Colon (tissue), 2 donors: ENCODE measurements around the gene AEBP1.

Experiments used
- FAIRE-seq: peaks from 2 replicates; lab custom pipeline; 2012; peaks lifted over from hg19 to GRCh38; lab: Jason Lieb, UNC
- donor health status: control.
- donor health status: control.

AEBP1 gene

DNA sequence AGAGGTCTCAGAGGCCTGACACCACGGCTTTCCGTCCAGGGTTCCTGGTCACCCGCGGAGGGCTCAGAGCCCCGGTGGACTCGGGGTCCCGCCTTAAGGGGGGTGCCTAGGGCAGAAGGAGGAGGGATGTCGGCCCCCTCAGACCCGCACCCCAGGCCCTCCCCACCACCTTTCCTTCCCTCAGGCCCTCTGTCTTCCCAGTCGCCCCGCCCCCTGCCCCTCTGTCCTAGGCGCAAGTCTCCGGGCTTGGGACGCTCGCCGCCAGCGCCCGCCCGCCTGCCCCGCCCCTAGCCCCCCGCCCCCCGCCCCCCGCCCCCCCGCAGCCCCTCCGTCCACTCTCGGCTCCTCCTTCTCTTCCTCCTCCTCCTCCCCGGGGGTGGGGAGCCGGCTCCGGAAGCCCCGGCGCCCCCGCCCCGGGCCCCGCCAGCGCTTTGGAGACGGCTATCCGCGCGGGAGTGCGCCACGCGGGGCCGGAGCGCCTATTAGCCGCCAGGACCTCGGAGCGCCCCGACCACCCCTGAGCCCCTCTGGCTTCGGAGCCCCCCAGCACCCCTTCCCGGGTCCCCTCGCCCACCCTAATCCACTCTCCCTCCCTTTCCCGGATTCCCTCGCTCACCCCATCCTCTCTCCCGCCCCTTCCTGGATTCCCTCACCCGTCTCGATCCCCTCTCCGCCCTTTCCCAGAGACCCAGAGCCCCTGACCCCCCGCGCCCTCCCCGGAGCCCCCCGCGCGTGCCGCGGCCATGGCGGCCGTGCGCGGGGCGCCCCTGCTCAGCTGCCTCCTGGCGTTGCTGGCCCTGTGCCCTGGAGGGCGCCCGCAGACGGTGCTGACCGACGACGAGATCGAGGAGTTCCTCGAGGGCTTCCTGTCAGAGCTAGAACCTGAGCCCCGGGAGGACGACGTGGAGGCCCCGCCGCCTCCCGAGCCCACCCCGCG is at the start of gene AEBP1:
Gene AEBP1, plus strand, starts transcription at position 423 of the 937 bp plus-strand sequence. Its CDS starts 321 bp downstream, at position 744.
- FAIRE-seq, result no peak

DNA sequence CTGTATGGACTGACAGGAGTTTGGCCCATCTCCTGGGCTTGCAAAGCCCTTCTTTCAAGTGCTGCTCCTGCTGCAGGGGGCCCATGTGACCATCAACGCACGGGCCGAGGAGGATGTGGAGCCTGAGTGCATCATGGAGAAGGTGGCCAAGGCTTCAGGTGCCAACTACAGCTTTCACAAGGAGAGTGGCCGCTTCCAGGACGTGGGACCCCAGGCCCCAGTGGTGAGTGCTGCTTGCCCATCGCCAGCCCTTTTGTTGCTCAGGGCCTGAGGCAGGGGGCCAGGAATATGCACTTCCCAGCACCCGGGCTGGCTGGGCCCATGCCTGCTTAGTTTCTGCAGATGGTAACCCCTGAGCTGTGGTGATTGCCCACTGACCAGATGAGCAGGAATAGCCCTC is 47.5 kb upstream of the AEBP1 start:
- no peak for FAIRE-seq

DNA sequence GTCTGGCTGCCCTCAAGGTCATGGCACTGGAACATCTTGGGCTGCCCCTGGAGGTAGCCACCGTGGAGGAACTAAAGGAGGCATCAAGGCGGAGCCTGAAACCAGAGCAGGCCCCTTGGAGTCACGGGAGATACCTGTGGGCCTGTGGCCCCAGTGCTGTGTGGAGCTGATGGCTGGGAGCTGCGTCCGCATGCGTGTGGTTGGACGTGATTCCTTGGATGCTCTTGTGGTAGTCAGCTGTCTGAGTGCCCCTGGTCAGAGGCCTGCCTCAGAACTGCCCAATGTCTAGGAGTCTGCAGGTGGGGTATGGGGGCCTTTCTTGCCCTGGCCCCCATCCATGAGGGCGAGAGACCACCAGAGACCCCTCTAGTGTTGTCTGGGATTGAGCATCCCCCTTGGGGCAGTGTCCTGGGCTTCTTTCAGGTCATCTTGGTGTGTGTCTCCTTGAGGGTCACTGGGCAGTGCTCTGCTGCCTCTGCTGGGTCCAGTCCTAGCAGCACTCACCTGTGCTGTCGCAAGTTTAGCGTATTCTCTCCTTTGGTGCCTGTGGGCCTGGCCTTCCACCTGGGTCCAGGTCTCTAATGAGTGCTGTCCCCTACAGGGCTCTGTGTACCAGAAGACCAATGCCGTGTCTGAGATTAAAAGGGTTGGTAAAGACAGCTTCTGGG is 46.8 kb upstream of the AEBP1 start:
- no peak for FAIRE-seq

DNA sequence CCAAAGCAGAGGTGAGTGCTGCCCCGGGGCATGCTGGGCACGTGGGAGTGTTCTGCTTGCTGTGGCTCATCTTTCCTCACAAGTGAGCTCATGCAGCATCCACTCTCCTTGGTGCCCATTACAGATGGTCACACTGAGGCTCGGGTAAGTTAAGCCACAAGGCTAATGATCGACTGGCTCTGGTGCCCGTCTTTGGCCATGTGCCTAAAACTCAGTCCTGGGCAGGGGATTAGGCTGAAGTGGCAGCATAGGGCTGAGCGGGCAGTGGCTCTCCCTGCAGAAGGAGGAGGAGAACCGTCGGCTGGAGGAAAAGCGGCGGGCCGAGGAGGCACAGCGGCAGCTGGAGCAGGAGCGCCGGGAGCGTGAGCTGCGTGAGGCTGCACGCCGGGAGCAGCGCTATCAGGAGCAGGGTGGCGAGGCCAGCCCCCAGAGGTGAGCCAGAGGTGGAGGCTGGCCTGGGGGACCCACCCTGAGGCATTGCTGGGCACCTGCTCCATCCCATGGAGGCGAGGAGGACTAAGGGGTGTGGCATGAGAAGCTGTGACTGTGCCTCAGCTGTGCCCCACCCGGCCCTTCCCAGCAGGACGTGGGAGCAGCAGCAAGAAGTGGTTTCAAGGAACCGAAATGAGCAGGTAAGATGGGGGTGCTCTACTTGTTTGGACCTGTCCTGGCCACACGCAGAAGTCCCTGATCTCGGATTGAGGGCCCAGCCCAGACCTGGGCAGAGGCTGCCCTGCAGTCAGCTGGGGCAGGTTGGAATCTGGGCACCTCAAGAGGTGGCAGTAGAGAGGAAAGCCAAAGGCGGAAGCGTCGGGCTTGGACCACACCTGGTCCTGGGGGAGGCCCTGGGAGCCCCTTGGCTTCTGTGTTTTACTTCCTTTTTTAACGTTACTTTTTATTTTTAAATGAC is 46.0 kb upstream of the AEBP1 start:
- no peak for FAIRE-seq

DNA sequence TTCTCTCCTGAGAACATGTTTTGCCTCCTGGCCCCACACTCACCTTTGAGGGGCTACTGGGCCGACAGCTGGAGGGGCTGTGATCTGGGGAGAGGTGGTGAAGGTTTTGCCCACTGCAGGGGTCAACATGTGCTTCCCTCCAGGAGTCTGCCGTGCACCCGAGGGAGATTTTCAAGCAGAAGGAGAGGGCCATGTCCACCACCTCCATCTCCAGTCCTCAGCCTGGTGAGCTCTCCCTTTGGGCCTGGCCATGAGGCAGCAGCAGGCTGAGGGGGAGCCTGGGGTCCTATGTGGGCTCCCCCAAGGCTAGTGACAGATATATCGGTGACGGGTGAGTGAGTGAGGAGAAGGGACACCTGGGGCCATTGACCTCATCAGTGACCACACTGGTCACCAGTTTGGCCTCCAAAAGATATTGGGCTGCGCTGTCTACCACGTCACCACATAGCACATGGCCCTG is 45.4 kb upstream of the AEBP1 start:
- FAIRE-seq, result no peak

DNA sequence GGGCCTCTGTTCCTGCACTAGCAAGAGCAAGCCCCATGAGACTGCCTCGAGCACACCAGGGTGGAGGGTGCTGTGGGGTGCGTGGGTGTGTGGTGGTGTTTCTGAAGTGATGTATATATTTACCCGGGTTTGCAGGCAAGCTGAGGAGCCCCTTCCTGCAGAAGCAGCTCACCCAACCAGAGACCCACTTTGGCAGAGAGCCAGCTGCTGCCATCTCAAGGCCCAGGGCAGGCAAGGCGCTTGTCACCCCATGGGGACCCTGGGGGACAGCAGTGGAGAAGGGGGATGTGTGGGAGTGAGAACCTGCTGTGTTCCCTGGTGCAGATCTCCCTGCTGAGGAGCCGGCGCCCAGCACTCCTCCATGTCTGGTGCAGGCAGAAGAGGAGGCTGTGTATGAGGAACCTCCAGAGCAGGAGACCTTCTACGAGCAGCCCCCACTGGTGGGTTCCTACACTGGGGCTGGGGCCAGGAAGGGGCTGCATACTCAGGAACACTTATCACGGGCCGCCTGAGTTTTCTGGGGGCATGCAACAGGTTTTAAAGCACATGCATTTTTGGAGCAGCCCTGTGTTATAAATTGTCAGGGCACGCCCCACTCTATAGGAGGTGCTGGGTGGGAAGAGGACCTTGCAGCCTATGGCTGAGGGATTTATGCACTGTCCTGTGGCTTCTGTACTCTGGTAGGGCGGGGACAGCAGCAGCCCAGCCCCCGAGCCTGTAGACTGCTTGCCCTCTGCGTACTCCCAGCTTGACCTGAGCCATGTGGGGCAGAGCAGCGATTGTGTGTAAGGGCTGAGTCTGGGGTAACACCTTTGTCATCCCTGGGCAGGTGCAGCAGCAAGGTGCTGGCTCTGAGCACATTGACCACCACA is 44.7 kb upstream of the AEBP1 start:
- FAIRE-seq, result no peak

DNA sequence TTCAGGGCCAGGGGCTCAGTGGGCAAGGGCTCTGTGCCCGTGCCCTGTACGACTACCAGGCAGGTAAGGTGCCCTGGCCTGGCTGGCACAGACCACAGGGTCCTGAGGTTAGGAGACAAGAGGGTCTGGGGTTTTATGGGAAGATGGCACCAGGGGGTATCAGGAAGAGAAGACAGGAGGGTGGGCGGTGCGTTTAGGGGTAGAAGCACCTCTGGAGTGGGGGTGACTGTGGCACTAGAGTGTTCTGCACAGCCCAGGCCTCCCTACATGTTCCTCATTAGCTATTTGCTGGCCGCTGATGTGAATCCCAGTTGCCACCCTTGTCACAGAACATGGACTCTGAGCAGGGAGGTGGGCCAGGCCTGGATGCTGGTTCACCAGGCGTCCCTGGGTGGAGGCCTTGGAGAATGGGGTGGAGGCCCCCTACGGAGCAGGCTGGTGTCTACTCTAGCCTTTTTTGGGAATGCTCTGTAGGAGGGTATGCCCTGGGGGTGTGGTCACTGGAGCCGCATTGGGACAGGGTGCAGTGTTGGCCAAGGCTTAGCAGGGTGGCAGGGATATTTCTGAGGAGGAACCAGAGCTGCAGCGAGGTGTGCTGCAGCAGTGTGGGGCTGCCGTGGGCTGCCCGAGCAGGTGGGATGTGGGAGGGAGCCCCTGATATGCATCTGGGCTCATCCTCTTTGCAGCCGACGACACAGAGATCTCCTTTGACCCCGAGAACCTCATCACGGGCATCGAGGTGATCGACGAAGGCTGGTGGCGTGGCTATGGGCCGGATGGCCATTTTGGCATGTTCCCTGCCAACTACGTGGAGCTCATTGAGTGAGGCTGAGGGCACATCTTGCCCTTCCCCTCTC is 43.8 kb upstream of the AEBP1 start:
- FAIRE-seq, result no peak

DNA sequence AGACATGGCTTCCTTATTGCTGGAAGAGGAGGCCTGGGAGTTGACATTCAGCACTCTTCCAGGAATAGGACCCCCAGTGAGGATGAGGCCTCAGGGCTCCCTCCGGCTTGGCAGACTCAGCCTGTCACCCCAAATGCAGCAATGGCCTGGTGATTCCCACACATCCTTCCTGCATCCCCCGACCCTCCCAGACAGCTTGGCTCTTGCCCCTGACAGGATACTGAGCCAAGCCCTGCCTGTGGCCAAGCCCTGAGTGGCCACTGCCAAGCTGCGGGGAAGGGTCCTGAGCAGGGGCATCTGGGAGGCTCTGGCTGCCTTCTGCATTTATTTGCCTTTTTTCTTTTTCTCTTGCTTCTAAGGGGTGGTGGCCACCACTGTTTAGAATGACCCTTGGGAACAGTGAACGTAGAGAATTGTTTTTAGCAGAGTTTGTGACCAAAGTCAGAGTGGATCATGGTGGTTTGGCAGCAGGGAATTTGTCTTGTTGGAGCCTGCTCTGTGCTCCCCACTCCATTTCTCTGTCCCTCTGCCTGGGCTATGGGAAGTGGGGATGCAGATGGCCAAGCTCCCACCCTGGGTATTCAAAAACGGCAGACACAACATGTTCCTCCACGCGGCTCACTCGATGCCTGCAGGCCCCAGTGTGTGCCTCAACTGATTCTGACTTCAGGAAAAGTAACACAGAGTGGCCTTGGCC is 43.0 kb upstream of the AEBP1 start:
- FAIRE-seq, result no peak

DNA sequence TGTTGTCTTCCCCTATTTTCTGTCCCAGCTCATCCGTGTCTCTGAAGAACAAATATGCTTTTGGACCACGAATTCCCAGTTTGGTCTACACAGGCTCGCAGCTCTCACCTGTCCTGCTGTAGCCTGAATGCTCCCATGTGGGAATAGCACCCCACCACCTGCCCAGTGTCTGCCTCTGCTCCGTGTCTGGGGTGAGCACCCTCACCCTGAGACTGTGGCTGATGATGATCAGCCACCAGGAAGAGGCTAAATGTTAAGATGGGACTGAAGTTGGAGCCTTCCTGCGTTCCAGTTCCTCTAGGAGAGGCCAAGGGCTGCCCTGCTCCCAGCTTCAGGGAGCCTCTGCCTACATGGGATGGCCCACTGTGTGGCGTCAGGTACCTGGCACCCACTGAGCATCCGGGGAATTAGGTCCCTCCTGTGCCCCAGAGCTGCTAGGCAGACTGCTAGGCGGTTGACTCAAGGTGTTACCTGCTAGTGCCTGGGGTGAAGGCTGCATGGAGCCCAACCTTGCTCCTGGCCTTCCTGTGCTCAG is 42.4 kb upstream of the AEBP1 start:
- no peak for FAIRE-seq

DNA sequence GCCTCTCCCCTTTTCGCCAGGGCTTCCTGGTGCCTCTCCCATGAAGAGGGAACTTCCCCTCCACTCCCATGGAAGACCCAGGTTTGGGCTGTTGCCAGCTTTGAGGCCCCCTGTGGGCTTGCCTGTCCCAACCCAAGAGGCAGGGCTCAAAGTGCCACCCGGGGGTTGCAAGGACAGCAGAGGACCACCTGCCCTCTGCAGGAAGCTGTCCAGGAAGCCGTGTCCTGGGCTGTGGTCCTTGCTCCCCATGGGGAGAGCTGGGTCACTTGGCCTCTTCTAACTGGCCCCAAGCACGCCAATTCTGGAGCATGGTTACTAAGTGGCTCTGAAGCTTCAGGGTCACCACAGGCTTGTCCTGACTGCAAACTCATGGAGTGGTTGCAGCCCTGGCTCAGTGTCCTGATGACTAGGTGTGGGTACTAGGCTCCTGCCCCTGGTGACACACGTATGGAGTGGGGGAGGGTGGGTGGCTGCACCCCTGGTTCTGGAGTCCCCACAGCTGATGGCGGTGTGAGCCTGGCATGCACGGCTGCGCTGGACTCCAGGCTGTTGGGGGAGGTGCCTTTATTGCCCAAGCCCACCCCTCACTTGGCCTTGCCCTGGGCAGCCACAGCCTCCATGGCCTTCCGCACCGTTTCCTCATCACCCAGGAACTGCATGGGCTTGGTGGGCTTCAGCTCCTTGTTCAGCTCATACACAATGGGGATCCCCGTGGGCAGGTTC is 41.8 kb upstream of the AEBP1 start:
- no peak for FAIRE-seq

DNA sequence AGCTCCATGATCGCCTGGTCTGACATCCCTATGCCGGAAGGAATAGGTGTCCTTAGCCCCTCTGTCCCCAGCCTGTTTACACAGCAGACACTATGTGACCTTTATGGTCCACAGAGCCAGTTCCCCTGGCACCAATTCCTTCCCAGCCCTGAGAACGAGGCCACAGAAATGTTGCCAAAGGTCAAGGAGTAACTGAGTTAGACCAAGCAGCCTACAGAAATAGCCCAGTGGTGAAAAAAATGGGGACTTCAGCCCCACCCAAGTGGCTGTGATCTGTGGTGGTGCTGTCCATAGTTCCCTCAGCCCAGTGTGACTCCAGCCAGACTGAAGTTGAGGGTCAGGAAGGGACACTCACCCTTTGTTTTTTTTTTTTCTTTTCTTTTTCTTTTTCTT is 41.2 kb upstream of the AEBP1 start:
- no peak for FAIRE-seq

DNA sequence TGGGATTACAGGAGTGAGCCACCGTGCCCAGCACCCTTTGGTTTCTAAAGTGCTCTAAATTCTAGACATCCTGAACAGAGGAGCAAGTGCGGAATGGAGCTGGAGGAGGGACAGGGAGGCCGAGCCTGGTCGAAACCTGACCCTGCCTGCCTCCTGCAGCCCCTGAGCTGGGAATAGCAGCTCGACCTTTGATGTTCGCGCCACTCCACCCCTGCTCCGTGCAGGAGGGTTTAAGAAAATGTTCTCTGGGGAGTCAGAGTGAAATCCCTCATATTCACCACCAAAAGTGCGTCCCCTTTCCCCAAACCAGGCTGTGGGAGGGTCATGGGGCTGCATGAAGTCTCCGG is 40.6 kb upstream of the AEBP1 start:
- FAIRE-seq, result no peak

DNA sequence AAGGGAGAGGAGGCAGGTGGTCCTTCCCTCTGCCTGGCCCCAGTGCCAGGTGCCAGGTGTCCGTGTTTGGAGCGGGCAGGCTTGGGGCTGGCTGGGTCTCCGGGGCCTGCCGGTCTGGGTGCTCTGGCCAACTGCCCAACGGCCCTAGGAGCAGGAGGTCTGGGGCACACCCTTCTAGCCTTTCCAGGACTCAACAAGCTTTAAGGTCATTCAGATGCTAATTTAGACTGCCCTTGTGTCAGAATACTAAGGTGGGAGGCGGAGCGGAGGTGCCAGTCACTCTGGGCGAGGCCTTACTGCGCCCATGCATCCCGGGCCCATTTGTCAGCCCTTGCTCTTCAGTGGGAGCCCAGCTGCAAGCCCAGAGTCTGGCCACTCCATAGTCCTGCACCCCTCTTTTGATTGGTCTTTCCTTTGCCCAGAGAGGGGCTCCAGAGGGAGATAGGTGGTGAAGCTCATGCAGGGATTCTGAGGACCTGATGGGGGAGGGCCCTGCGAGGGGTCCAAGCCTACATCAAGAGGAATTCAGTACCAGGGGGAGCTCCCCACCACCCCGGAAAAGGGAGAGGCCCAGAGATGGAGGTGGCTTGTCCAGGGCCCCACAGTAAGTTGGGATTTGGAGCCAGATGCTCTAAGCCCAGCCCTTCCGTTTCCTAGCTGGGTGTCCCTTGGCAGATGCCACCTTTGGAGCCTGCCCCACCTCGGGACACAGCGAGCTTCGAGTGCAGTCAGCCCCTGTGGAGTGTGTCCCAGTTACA is 40.1 kb upstream of the AEBP1 start:
- no peak for FAIRE-seq

DNA sequence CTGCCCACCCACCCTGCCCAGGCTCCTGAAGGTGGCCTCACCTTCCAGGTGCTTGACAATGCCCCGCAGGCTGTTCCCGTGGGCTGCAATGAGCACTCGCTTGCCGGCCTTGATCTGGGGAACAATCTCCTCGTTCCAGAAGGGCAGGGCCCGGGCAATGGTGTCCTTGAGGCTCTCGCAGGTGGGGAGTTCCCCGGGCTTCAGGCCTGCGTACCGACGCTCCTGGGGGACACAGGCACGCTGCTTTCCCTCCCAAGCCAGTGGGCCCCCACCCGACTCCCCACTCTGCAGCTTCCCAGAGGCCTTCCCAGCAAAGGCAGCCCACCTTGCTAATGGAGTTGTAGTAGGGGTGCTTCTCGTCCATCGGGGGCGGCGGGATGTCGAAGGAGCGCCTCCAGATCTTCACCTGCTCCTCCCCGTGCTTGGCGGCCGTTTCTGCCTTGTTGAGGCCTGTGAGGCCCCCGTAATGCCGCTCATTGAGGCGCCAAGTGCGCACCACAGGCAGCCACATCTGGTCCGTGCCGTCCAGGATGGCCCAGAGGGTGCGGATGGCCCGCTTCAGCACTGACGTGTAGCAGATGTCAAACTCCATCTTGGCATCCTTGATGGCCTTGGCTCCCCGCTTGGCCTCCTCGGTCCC is 39.2 kb upstream of the AEBP1 start:
- no peak for FAIRE-seq

DNA sequence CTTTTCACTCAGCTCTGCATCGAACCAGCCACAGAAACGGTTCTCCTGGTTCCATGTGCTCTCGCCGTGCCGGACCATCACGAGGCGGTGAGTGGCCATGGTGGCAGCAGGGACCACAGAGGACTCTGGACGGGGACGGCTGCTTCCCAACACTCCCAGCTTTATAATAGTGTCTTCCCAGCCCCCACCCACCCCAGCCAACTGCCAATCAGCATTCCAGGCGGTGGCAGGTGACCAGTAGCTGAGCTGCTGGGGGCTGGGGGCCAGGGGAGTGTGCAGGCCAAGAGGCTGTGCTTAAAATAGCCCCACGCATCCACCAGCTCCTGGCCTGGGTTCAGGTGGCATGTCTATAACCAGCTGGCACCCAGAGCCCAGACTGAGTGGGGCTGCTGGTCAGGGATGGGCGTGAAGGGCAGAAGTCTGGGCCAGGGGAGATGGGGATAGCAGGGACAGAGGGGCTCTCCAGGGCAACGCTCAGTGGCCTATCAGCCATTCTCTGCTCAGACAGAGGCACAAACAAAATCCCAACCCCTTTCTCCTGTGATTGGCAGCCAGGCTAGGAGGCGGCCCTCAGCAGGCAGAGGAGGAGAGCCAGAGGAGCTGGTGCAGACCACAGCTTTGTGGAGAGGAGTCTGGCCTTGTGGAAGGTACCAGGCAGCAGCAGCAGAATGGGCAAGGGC is 38.6 kb upstream of the AEBP1 start, which contains the start of gene PGAM2:
Gene PGAM2, minus strand, starts transcription at position 137 of the 680 bp plus-strand sequence. Its CDS starts 38 bp downstream, at position 99.
- no peak for FAIRE-seq

DNA sequence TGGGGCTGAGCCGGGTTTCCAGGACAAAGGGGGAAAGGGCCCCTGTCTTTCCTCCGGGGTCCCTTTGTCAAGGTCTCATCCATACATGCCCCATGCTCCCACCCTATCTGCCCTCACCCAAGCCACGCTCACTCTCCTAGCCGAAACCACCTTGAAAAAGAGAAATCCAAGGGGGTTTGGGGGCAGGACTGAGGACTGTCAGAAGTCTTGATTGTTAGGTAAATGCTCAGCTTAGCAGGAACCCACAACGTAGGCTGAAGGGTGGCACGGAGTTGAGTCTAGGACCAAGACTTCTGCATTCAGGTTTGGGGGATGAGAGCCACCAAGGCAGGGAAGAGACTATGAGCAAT is 38.1 kb upstream of the AEBP1 start:
- FAIRE-seq, result no peak

DNA sequence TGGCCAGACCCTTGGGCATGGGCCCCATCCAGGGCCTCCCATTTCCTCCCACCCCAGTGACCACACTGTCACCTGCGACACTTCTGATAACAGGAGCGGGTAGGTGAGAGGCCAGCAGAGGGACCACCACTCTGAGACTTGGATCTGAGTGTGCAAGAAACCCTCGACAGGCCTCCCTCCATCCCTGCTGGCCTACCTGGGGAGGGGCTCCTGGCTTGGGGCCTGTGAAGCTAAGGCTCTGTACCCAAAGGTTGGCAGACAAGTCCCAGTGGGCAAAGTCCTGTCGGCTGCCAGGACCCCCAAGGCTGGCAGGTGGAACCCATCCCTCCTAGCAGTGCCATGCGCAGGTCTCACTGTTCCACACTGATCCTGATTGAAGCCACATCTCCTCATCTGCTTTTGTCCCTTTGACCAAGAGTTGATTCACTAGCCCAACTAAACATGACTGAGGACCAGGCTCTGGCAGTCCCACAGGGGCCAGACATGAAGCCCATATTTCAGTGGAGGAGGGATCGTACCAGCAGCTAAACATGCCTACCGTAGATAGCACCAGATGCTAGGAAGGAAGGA is 37.6 kb upstream of the AEBP1 start:
- no peak for FAIRE-seq
